Neural cell (in vitro differentiated cells): ENCODE results near the gene PTEN. TPM values are rescaled to one million over a fixed set of nuclear protein-coding genes. Genes with fewer than 3 reads are reported as not detected.

Source experiments
- H2AFZ ChIP-seq: fragments of 200-600, 300-800 bp; sonication (generic), shearing (Covaris generic); 2 replicates; pipeline ENCODE4 v1.6.0; 2014; ENCODE audit warnings: low read depth, mild to moderate bottlenecking, antibody characterized with exemption, low read length, moderate library complexity
- H3F3A ChIP-seq: fragments of 200-600 bp; shearing (Covaris generic); 2 replicates; pipeline ENCODE4 v1.6.1; 2016; ENCODE audit warnings: mild to moderate bottlenecking, moderate library complexity, mixed read lengths, antibody characterized with exemption, low read length; ENCODE audit not compliant: insufficient read depth, poor library complexity, severe bottlenecking
- H3K27ac ChIP-seq: fragments of 200-600, 300-800 bp; sonication (generic), shearing (Covaris generic); 2 replicates; pipeline ENCODE4 v1.5.1; 2014; ENCODE audit warnings: mild to moderate bottlenecking, low read length, moderate library complexity
- H3K27me3 ChIP-seq: fragments of 300-800, 200-600 bp; sonication (generic), shearing (Covaris generic); 2 replicates; pipeline ENCODE4 v1.6.0; 2014; ENCODE audit warnings: mild to moderate bottlenecking, low read depth, low read length, moderate library complexity; ENCODE audit not compliant: insufficient read depth
- H3K36me3 ChIP-seq: fragments of 300-800, 200-600 bp; sonication (generic), shearing (Covaris generic); 2 replicates; pipeline ENCODE4 v1.5.1; 2014; ENCODE audit warnings: mild to moderate bottlenecking, antibody characterized with exemption, low read length, moderate library complexity; ENCODE audit not compliant: insufficient read depth
- H3K4me2 ChIP-seq: fragments of 300-800, 200-600 bp; sonication (generic), shearing (Covaris generic); 2 replicates; pipeline ENCODE4 v1.6.0; 2014; ENCODE audit warnings: mild to moderate bottlenecking, low read length
- H3K4me3 ChIP-seq: fragments of 300-800, 200-600 bp; sonication (generic), shearing (Covaris generic); 2 replicates; pipeline ENCODE4 v1.5.1; 2014; ENCODE audit warnings: mild to moderate bottlenecking, low read length, moderate library complexity
- H3K79me2 ChIP-seq: fragments of 200-600 bp; shearing (Covaris generic); replicated peaks from 2 replicates; pipeline ENCODE4 v1.6.0; 2014; ENCODE audit warnings: mild to moderate bottlenecking, low read length, moderate library complexity; ENCODE audit not compliant: insufficient read depth
- H3K9ac ChIP-seq: fragments of 300-800, 200-600 bp; sonication (generic), shearing (Covaris generic); 2 replicates; pipeline ENCODE4 v1.6.1; 2016; ENCODE audit warnings: mild to moderate bottlenecking, low read length, mixed read lengths
- H3K9me2 ChIP-seq: fragments of 200-600 bp; shearing (Covaris generic); 2 replicates; pipeline ENCODE4 v1.6.1; 2016; ENCODE audit warnings: mild to moderate bottlenecking, low read length, mixed read lengths; ENCODE audit not compliant: insufficient read depth
- H3K9me3 ChIP-seq: fragments of 200-600, 300-800 bp; sonication (generic), shearing (Covaris generic); 2 replicates; pipeline ENCODE4 v1.6.1; 2016; ENCODE audit warnings: mild to moderate bottlenecking, mixed run types, low read length, moderate library complexity, mixed read lengths
- H4K20me1 ChIP-seq: fragments of 200-600 bp; shearing (Covaris generic); 2 replicates; pipeline ENCODE4 v1.6.1; 2016; ENCODE audit warnings: mild to moderate bottlenecking, mixed run types; ENCODE audit not compliant: insufficient read depth
- CTCF ChIP-seq: fragments of 450-650 bp; IDR thresholded peaks from 2 replicates; pipeline ENCODE4 v1.5.1; 2014; ENCODE audit warnings: antibody characterized with exemption, mild to moderate bottlenecking, moderate library complexity; ENCODE audit not compliant: poor library complexity, severe bottlenecking
- EP300 ChIP-seq: fragments of 450-650 bp; conservative IDR thresholded peaks from 2 replicates; pipeline ENCODE4 v1.6.1; 2014; ENCODE audit warnings: antibody characterized with exemption, mild to moderate bottlenecking, moderate library complexity; ENCODE audit not compliant: poor library complexity, severe bottlenecking
- EZH2 ChIP-seq: fragments of 200-600, 300-800 bp; shearing (Covaris generic), sonication (generic); IDR thresholded peaks from 2 replicates; pipeline ENCODE4 v1.6.1; 2014; ENCODE audit warnings: antibody characterized with exemption, low read length, borderline replicate concordance, mild to moderate bottlenecking; ENCODE audit not compliant: insufficient read depth, poor library complexity, severe bottlenecking
- MXI1 ChIP-seq: fragments of 450-650 bp; conservative IDR thresholded peaks from 2 replicates; pipeline ENCODE4 v1.6.1; 2014; ENCODE audit warnings: antibody characterized with exemption, mild to moderate bottlenecking; ENCODE audit not compliant: poor library complexity, severe bottlenecking
- POLR2AphosphoS5 ChIP-seq: IDR thresholded peaks from 2 replicates; pipeline ENCODE4 v1.6.1; 2012
- RAD21 ChIP-seq: fragments of 450-650 bp; conservative IDR thresholded peaks from 2 replicates; pipeline ENCODE4 v1.6.1; 2014; ENCODE audit warnings: antibody characterized with exemption, mild to moderate bottlenecking, moderate library complexity
- REST ChIP-seq: IDR thresholded peaks from 2 replicates; pipeline ENCODE4 v1.6.1; 2012; ENCODE audit warnings: borderline replicate concordance
- SMC3 ChIP-seq: fragments of 450-650 bp; conservative IDR thresholded peaks from 2 replicates; pipeline ENCODE4 v1.6.1; 2014; ENCODE audit warnings: antibody characterized with exemption, mild to moderate bottlenecking, moderate library complexity; ENCODE audit not compliant: poor library complexity
- TAF1 ChIP-seq: IDR thresholded peaks from 2 replicates; pipeline ENCODE4 v1.6.1; 2012; ENCODE audit warnings: low read depth
- polyA plus RNA-seq: library from polyadenylated mRNA; depleted of rRNA; stranded (reverse); fragments of >200 nt; gene quantifications from 2 replicates; pipeline ENCODE4 v1.2.3, GENCODE V29; 2014

PTEN gene
- polyA plus RNA-seq, 1 donor from 2014 or later = 47.3 TPM

GRCh38 chr10:87928996-87929395 lies 65.6 kb downstream of the PTEN start:
- Histone ChIP-seq H3K79me2 (peaks cover 32% of the 10 kb centered on the region), H3F3A (no peaks in the 10 kb centered on the region), H4K20me1 (no peaks in the 10 kb centered on the region)

GRCh38 chr10:87930141-87930540 lies 66.7 kb downstream of the PTEN start:
- Histone ChIP-seq H3K27me3 (no peaks in the 10 kb centered on the region), H3K4me3 (no peak overlapping the region), H3K4me2 (no peak overlapping the region)
- TF ChIP-seq EZH2 = no peak
- no peak for TF ChIP-seq RAD21
- TF ChIP-seq EP300 = no peak
- no peak for TF ChIP-seq MXI1
- no peak for TF ChIP-seq REST
- no peak for TF ChIP-seq CTCF
- TF ChIP-seq POLR2AphosphoS5 = no peak

More at GRCh38 chr10:87928996-87929395, 65.6 kb downstream of the PTEN start:
- Histone ChIP-seq H3K27ac (no peak overlapping the region), H2AFZ (no peak overlapping the region), H3K9me3 (no peaks in the 10 kb centered on the region), H3K9me2 (no peaks in the 10 kb centered on the region), H3K36me3 (no peaks in the 10 kb centered on the region), H3K4me2 (no peak overlapping the region), H3K4me3 (no peak overlapping the region), H3K9ac (no peak overlapping the region), H3K27me3 (no peaks in the 10 kb centered on the region)
- no peak for TF ChIP-seq EP300
- TF ChIP-seq POLR2AphosphoS5 = no peak
- TF ChIP-seq REST = no peak
- TF ChIP-seq MXI1 = no peak
- TF ChIP-seq SMC3 = no peak
- TF ChIP-seq TAF1 = no peak
- no peak for TF ChIP-seq CTCF

More at GRCh38 chr10:87930141-87930540, 66.7 kb downstream of the PTEN start:
- Histone ChIP-seq H3K27ac (no peak overlapping the region), H4K20me1 (no peaks in the 10 kb centered on the region), H3K9me3 (no peaks in the 10 kb centered on the region), H2AFZ (no peak overlapping the region), H3F3A (no peaks in the 10 kb centered on the region), H3K36me3 (no peaks in the 10 kb centered on the region), H3K79me2 (peaks cover 22% of the 10 kb centered on the region), H3K9me2 (no peaks in the 10 kb centered on the region), H3K9ac (no peak overlapping the region)
